RWPE1 (cell line): ENCODE results near the gene MYZAP.

Experiments
- CTCF ChIA-PET: fragments of 350-600 bp; sonication (Branson Sonifier 250); formaldehyde crosslinking; extraction: SDS; loops from one replicate; lab custom pipeline; 2021; lab: Yijun Ruan, JAX
- POLR2A ChIA-PET: fragments of 400-600 bp; formaldehyde crosslinking; extraction: SDS; loops from one replicate; lab custom pipeline; 2020; ENCODE audit warnings: antibody characterized with exemption; ENCODE audit not compliant: low non-redundant PET; lab: Yijun Ruan, JAX
- DNase-seq: peaks from one replicate; pipeline ENCODE4 v3.0.0; 2012; ENCODE audit warnings: low spot score
- H3K27ac ChIP-seq: fragments of 450-650 bp; 2 replicates; pipeline ENCODE4 v1.5.1; 2017
- TF ChIP-seq, protein P1 (sequence below): fragments of 450-650 bp; conservative IDR thresholded peaks from 2 replicates; pipeline ENCODE4 v1.5.1; 2017; ENCODE audit warnings: low read depth, mild to moderate bottlenecking

The MYZAP gene

DNA sequence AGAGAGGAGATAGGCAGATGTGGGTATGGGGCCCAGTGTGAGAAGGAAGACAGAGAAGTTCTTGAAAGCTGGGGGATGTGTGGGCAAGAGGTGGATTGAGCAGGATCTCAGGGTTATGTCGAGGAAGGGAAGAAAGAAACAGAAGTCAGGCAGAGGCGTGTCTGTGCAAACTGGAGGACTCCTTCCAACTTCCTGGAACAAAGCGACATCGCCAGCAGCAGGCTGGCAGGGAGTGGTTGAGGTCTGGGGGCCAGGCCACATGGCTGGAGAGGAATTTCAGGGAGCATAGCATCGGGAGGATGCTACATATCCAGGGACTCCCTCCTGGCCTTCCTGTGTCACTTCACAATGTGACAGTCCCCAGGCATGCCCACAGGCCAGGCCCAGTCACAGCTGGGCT is 42.9 kb upstream of the MYZAP start:
- DNase-seq: no peak
- H3K27ac ChIP-seq: no peak overlapping the region
- ChIA-PET POLR2A (no interaction called here), CTCF (no interaction called here)
- TF ChIP-seq, protein P1, sequence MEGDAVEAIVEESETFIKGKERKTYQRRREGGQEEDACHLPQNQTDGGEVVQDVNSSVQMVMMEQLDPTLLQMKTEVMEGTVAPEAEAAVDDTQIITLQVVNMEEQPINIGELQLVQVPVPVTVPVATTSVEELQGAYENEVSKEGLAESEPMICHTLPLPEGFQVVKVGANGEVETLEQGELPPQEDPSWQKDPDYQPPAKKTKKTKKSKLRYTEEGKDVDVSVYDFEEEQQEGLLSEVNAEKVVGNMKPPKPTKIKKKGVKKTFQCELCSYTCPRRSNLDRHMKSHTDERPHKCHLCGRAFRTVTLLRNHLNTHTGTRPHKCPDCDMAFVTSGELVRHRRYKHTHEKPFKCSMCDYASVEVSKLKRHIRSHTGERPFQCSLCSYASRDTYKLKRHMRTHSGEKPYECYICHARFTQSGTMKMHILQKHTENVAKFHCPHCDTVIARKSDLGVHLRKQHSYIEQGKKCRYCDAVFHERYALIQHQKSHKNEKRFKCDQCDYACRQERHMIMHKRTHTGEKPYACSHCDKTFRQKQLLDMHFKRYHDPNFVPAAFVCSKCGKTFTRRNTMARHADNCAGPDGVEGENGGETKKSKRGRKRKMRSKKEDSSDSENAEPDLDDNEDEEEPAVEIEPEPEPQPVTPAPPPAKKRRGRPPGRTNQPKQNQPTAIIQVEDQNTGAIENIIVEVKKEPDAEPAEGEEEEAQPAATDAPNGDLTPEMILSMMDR: no peak

DNA sequence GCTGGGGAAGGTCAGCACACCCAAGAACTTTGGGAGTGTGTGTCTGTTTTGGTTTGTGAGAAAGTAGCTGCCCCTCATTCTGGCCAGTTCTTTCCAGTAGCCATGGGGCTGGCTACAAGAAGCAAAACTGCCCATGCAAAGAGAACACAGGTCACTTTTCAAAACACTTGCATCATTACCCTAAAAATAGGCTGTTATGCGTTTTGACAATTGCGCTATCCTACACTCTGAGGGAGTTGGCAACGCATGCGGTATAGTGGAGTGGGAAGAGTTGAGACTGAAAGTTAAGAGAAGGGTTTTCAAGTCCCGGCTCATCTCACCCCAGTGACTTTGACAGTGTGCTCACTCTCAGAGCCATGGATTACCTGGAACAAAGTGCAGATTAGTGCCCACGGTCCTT is 41.8 kb upstream of the MYZAP start:
- TF ChIP-seq, protein P1: no peak
- ChIA-PET CTCF (no interaction called here), POLR2A (no interaction called here)

DNA sequence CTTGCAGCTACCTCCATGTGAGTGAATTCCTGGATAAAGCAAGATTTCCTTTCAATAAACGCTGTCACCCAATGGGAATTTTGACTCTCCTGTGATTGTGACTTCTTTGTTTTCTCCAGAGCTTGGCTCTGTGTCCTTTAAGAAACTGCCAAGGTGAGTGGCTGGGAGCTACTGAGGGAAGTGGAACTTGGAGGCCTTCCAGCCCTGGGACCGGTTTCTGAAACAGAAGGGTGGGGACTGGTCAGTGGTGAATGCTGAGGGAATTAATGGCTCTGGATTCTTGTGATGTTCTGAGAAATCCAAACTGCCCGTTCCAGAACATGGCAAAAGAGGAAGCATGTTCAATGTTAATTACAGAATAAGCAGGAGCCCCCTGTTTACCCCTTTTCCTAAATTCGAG is 41.1 kb upstream of the MYZAP start:
- no peak for DNase-seq
- CTCF ChIA-PET: interaction anchor here (1.0 kb wide), 1 partner anchor 9 kb away, joined by 6 read pairs; no protein-coding TSS in a partner anchor
- peak overlapping the region; percentile 89; the same call in 1 of the 2 replicates for H3K27ac ChIP-seq

More for the DNA sequence above, 41.8 kb upstream of the MYZAP start:
- DNase-seq: no peak
- H3K27ac ChIP-seq: no peak overlapping the region

DNA sequence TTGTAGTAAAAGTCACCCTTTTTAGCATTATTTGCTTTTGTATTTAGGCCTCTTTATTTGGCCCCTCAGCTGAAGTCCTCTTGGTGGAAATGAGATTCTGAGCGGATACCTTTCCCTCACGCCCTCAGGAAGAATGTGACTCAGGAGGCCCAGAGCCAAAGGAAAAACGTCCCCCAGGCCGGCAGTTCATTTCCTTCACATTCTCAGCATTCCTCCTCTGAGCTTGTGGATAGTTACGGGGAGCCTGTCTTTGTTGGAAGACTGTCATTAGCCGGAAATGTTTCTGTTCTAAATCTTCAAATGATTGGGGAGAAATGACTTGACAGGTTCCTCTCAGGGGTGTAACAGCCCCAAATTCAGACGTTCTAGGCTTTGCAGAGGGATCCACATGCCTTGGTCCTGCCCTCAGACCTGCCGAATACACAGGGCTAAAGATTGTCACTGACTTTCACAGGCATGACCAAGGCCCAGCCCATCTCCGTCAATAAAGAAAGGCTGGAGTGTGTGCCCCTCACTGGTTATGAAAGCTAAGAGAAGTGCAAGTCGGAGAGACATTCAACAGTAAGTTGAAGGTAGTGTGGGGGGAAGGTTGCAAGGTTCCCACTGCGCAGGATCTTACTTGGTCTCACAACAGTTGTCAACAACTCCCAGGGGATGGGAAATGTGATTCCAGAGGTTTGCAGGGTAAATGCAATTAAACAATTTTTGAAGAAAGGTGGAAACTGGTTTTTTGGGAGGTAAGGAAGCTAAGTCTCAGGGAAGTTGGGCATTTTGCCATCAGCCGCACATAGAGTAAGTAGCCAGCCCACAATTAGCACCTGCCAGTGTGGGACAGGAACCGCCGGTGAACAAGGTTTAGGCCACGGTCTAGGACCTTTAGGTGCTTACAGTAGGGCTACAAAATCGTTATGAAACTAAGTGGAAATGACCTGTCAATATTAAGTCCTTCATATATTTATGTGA is 39.7 kb upstream of the MYZAP start:
- peak overlapping the region; percentile 89 for H3K27ac ChIP-seq
- peak; percentile 93 for DNase-seq
- CTCF ChIA-PET: interaction anchor here (0.6 to 1.4 kb wide), 5 partner anchors 8 to 211 kb away, joined by 3 to 6 read pairs (median 6); no protein-coding TSS in a partner anchor
- POLR2A ChIA-PET: no interaction called here
- TF ChIP-seq, protein P1: no peak

More for the DNA sequence above, 41.1 kb upstream of the MYZAP start:
- POLR2A ChIA-PET: no interaction called here
- TF ChIP-seq, protein P1: no peak

DNA sequence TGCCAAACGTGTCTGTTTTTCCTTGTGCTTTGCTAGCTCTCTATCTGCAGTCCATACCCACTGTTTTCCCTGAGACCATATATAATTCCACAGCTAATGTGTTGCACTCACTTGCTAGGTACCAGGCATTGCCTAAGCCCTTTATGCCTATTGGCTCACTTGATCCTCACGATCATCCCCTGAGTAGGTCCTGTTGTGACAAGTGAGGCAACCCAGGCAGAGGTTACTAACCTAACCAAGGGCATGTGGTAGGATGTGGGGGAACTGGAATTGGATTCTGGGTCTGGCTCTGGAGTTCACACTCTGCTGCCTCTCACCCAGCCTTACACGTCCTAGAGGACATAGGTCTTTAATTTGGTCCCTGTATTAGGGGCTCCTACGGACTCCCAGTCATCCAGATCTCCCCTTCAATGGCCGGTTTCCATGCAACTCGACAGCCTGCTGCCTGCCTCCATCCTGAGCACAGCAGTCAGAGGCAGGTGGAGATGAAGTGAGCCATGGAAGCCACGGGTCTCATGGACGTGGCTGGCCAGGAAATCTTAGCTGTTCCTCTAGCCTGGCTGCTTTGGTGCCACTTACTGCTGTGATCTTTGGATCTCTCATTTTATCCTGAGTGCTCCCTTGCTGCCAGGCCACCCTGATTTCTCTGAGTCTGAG is 38.9 kb upstream of the MYZAP start:
- CTCF ChIA-PET: interaction anchor here (0.6 to 1.0 kb wide), 3 partner anchors 44 to 59 kb away, joined by 3 to 6 read pairs (median 3); no protein-coding TSS in a partner anchor
- TF ChIP-seq, protein P1: no peak
- peak overlapping the region; percentile 89; the same call in 1 of the 2 replicates for H3K27ac ChIP-seq
- no peak for DNase-seq
- POLR2A ChIA-PET: no interaction called here

DNA sequence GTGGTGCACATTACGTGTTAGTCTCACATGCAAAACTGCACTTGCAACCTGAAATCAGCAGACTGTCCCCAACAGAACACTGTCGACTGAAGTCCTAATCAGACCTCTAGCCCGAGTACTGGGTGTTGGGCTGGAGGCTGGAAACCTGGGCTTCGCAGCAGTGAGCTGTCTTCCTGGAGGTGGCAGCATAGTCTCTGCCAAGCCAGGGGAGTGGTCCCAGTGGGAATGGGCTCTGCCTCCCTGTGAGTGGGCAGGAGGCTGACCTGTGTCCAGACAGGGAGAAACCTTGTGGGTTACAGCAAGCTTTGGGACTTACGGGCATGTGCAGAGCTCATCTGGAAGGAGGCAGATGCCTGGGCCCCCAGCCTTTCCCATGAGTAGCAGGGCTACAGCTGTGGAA is 38.2 kb upstream of the MYZAP start:
- POLR2A ChIA-PET: no interaction called here

More for the DNA sequence above, 38.2 kb upstream of the MYZAP start:
- DNase-seq: no peak
- CTCF ChIA-PET: interaction anchor here (0.5 to 1.4 kb wide), 4 partner anchors 11 to 195 kb away, joined by 3 to 6 read pairs (median 4); no protein-coding TSS in a partner anchor
- peak overlapping the region; percentile 89 for H3K27ac ChIP-seq
- TF ChIP-seq, protein P1: no peak
